Esophagus squamous epithelium (tissue), 4 donors: ENCODE measurements around the gene TRAF3.

ENCODE experiments used
- CTCF ChIP-seq, 6 experiments: fragments of 450-650 bp in 4 of 6; fragments of 200-600 bp in 2 of 6; sonication (generic) in 2 of 6; IDR thresholded peaks; one replicate each; pipeline ENCODE4 v1.5.1; 2016 to 2019; ENCODE audit warnings: antibody characterized with exemption in 6 of 6, mild to moderate bottlenecking in 4 of 6, moderate library complexity in 4 of 6
- POLR2A ChIP-seq, 4 donors: fragments of 450-650 bp; IDR thresholded peaks; one replicate each; pipeline ENCODE4 v1.6.1; 2017; ENCODE audit warnings: antibody characterized with exemption in 4 of 4, mild to moderate bottlenecking in 4 of 4, moderate library complexity in 3 of 4

GRCh38 chr14:102751088-102751487 is 26.2 kb upstream of the TRAF3 start:
- no peak for TF ChIP-seq CTCF (IDR thresholded peaks at IDR 0.05)
- no peak for TF ChIP-seq POLR2A (IDR thresholded peaks at IDR 0.05)
